Measurements from ENCODE around the gene MRM1. TPM values are rescaled to one million over a fixed set of nuclear protein-coding genes. Genes with fewer than 3 reads are reported as not detected.

The MRM1 gene
- total RNA-seq, 3 donors from 2014 or later (not counting 1 experiment from before 2014, with no cell fraction given), result 1.3 to 2.8 (median 1.7) TPM

GRCh38 chr17:36598951-36599401, 2.4 kb upstream of the MRM1 start:
- intact Hi-C loops (cut with micrococcal nuclease), result no loop called here
- ATAC-seq (no peak), DNase-seq (no peak)
- Histone ChIP-seq H3K27me3 (ENCODE audit: control insufficient read depth, insufficient read depth, low read length) (no peaks in the 10 kb centered on the region), H3K36me3 (ENCODE audit: control insufficient read depth, insufficient read depth, low read length) (no peaks in the 10 kb centered on the region), H3K9me3 (ENCODE audit: control insufficient read depth, insufficient read depth, low read length) (no peaks in the 10 kb centered on the region), H3K4me3 (ENCODE audit: low read length) (no peak overlapping the region), H3K27ac (ENCODE audit: low read length) (no peak overlapping the region), H3K4me1 (ENCODE audit: control insufficient read depth, insufficient read depth, low read length) (peaks cover 28% of the 10 kb centered on the region)
- TF ChIP-seq, protein P1, sequence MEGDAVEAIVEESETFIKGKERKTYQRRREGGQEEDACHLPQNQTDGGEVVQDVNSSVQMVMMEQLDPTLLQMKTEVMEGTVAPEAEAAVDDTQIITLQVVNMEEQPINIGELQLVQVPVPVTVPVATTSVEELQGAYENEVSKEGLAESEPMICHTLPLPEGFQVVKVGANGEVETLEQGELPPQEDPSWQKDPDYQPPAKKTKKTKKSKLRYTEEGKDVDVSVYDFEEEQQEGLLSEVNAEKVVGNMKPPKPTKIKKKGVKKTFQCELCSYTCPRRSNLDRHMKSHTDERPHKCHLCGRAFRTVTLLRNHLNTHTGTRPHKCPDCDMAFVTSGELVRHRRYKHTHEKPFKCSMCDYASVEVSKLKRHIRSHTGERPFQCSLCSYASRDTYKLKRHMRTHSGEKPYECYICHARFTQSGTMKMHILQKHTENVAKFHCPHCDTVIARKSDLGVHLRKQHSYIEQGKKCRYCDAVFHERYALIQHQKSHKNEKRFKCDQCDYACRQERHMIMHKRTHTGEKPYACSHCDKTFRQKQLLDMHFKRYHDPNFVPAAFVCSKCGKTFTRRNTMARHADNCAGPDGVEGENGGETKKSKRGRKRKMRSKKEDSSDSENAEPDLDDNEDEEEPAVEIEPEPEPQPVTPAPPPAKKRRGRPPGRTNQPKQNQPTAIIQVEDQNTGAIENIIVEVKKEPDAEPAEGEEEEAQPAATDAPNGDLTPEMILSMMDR (IDR thresholded peaks at IDR 0.05), result no peak
- Mint-ChIP-seq H3K9me3 (no peaks in the 10 kb centered on the region), H3K4me3 (no peak overlapping the region), H3K4me1 (peaks cover 21 to 23% of the 10 kb centered on the region in 2 donors), H3K27me3 (ENCODE audit: low read depth in 2 of 2) (peaks cover 0 to 2% of the 10 kb centered on the region in 2 donors), H3K27ac (no peak overlapping the region), H3K36me3 (no peaks in the 10 kb centered on the region)
- WGBS (ENCODE audit: insufficient coverage), result 87% methylated on average over 13 of the region's 13 CpGs

DNA sequence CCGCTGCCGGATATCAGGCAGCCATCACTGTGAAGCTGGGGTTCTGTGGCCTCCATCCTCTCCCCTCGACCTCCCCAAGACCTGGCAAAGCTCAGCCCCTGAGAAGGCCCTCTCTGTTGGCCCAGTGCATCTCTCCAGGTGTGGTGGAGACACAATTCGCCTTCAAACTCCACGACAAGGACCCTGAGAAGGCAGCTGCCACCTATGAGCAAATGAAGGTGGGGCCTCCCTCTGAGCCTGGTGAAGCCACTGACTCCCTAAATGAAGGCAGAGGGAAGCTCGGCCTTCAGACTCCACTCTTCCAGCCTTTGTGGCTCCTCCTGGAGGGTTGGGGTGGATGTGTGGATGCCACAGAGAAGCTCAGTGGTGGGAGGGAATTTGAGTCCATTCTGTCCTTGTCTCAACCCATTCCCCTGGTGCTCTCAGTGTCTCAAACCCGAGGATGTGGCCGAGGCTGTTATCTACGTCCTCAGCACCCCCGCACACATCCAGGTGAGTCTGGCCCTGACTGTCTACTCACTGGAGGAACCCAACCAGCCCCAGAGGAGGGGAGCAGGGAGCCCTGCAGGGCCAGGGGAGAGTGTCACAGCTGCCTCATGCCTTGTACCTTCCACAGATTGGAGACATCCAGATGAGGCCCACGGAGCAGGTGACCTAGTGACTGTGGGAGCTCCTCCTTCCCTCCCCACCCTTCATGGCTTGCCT, 1.7 kb upstream of the MRM1 start:
- no peaks in the 10 kb centered on the region for H3K9me3 Mint-ChIP-seq
- TF ChIP-seq, protein P1 (IDR thresholded peaks at IDR 0.05), result no peak
- Histone ChIP-seq H3K36me3 (ENCODE audit: control insufficient read depth, insufficient read depth, low read length) (no peaks in the 10 kb centered on the region), H3K27me3 (ENCODE audit: control insufficient read depth, insufficient read depth, low read length) (no peaks in the 10 kb centered on the region), H3K9me3 (ENCODE audit: control insufficient read depth, insufficient read depth, low read length) (no peaks in the 10 kb centered on the region), H3K4me3 (ENCODE audit: low read length) (no peak overlapping the region), H3K4me1 (ENCODE audit: control insufficient read depth, insufficient read depth, low read length) (peaks cover 28% of the 10 kb centered on the region), H3K27ac (ENCODE audit: low read length) (no peak overlapping the region)
- no peaks in the 10 kb centered on the region for H3K27me3 Mint-ChIP-seq (ENCODE audit: low read depth in 2 of 2)
- peaks cover 26 to 28% of the 10 kb centered on the region in 2 donors for H3K4me1 Mint-ChIP-seq
- DNase-seq (no peak), ATAC-seq (no peak)
- WGBS (ENCODE audit: insufficient coverage), result 92% methylated on average over 11 of the region's 11 CpGs
- intact Hi-C loops (cut with micrococcal nuclease), result loop anchor here (5.0 to 10.0 kb wide), 2 partner anchors 55 to 638 kb away; partner anchors contain the start of gene GGNBP2
- no peak overlapping the region for H3K4me3 Mint-ChIP-seq
- no peaks in the 10 kb centered on the region for H3K36me3 Mint-ChIP-seq
- H3K27ac Mint-ChIP-seq, result no peak overlapping the region

GRCh38 chr17:36600465-36600864, 918 bp upstream of the MRM1 start:
- no peak overlapping the region for H3K4me3 ChIP-seq (ENCODE audit: low read length)
- no peaks in the 10 kb centered on the region for H3K36me3 ChIP-seq (ENCODE audit: control insufficient read depth, insufficient read depth, low read length)
- DNase-seq (no peak), ATAC-seq (no peak)
- Mint-ChIP-seq H3K27me3 (ENCODE audit: low read depth in 2 of 2) (no peaks in the 10 kb centered on the region), H3K36me3 (no peaks in the 10 kb centered on the region), H3K4me3 (peak overlapping the region; percentile 92), H3K27ac (peak overlapping the region; percentile 84 to 93), H3K9me3 (no peaks in the 10 kb centered on the region), H3K4me1 (peaks cover 28 to 33% of the 10 kb centered on the region in 2 donors)
- TF ChIP-seq, protein P1 (IDR thresholded peaks at IDR 0.05), result no peak
- no peak overlapping the region for H3K27ac ChIP-seq (ENCODE audit: low read length)
- no peaks in the 10 kb centered on the region for H3K27me3 ChIP-seq (ENCODE audit: control insufficient read depth, insufficient read depth, low read length)
- WGBS (ENCODE audit: insufficient coverage), result 68% methylated on average over 3 of the region's 3 CpGs
- no peaks in the 10 kb centered on the region for H3K9me3 ChIP-seq (ENCODE audit: control insufficient read depth, insufficient read depth, low read length)
- peaks cover 28% of the 10 kb centered on the region for H3K4me1 ChIP-seq (ENCODE audit: control insufficient read depth, insufficient read depth, low read length)
- intact Hi-C loops (cut with micrococcal nuclease), result loop anchor here (5.0 to 10.0 kb wide), 2 partner anchors 56 to 637 kb away; partner anchors contain the start of gene GGNBP2

Data from natural killer cell (primary cell).